CD4-positive, alpha-beta T cell (primary cell): ENCODE measurements around the gene TIMP4. TPM values are rescaled to one million over a fixed set of nuclear protein-coding genes. Genes with fewer than 3 reads are reported as not detected.
A peak's percentile ranks its signal among the peaks of the same experiment; 100 is the strongest.

Experiments
- ATAC-seq: fragments of 200-7000 bp; cut with Tn5 transposase; one replicate; pipeline ENCODE4 v1.10.0; 2022; ENCODE audit warnings: mild to moderate bottlenecking; ENCODE audit not compliant: poor library complexity
- CTCF ChIA-PET: fragments of 350-600 bp; sonication (Branson Sonifier 250); formaldehyde crosslinking; loops from one replicate; lab custom pipeline; 2021; ENCODE audit warnings: antibody characterized with exemption, inconsistent platforms; lab: Charles Lee
- POLR2A ChIA-PET: fragments of 350-600 bp; sonication (Branson Sonifier 250); formaldehyde crosslinking; loops from one replicate; lab custom pipeline; 2021; ENCODE audit warnings: antibody characterized with exemption, inconsistent platforms; lab: Charles Lee
- DNase-seq, 14 experiments: peaks; one replicate each; pipeline ENCODE4 v3.0.0-alpha.2; 2013 to 2020; ENCODE audit warnings: mixed read lengths in 2 of 14
- H3K27ac ChIP-seq, 2 donors: one replicate each; pipeline versions ENCODE4 v1.5.1 to v1.7.0; 2013; ENCODE audit warnings: low read length in 2 of 2, low read depth in 1 of 2, mild to moderate bottlenecking in 1 of 2
- H3K27me3 ChIP-seq, 2 experiments: 1 replicate in 1 of 2; 2 replicates in 1 of 2; pipeline versions ENCODE4 v1.6.1 to v1.7.0; 2013; ENCODE audit warnings: low read length in 2 of 2, control low read depth in 1 of 2, mild to moderate bottlenecking in 1 of 2, moderate library complexity in 1 of 2; ENCODE audit not compliant: insufficient read depth in 2 of 2, control insufficient read depth in 1 of 2
- H3K36me3 ChIP-seq: one replicate; pipeline ENCODE4 v1.6.1; 2013; ENCODE audit warnings: low read length, control low read depth; ENCODE audit not compliant: insufficient read depth
- H3K4me1 ChIP-seq: one replicate; pipeline ENCODE4 v1.6.1; 2013; ENCODE audit warnings: low read length, control low read depth; ENCODE audit not compliant: insufficient read depth
- H3K4me3 ChIP-seq: one replicate; pipeline ENCODE4 v1.5.1; 2013; ENCODE audit warnings: mild to moderate bottlenecking, low read length, moderate library complexity
- H3K9me3 ChIP-seq, 2 experiments: 1 replicate in 1 of 2; 2 replicates in 1 of 2; pipeline versions ENCODE4 v1.6.1 to v1.7.0; 2013; ENCODE audit warnings: low read length in 2 of 2, mild to moderate bottlenecking in 2 of 2, control low read depth in 1 of 2, moderate library complexity in 1 of 2; ENCODE audit not compliant: control insufficient read depth in 1 of 2, insufficient read depth in 1 of 2
- H3K27ac Mint-ChIP-seq: one replicate; pipeline ENCODE4 v1.8.0; 2020; ENCODE audit warnings: mixed read lengths
- H3K27me3 Mint-ChIP-seq: one replicate; pipeline ENCODE4 v1.8.0; 2021; ENCODE audit warnings: mixed read lengths
- H3K36me3 Mint-ChIP-seq: one replicate; pipeline ENCODE4 v1.8.0; 2021; ENCODE audit warnings: low read depth, mixed read lengths
- H3K4me1 Mint-ChIP-seq: one replicate; pipeline ENCODE4 v1.8.0; 2021; ENCODE audit warnings: low read depth, mixed read lengths
- H3K4me3 Mint-ChIP-seq: one replicate; pipeline ENCODE4 v1.8.0; 2020; ENCODE audit warnings: mild to moderate bottlenecking, mixed read lengths
- H3K9me3 Mint-ChIP-seq: one replicate; pipeline ENCODE4 v1.8.0; 2020; ENCODE audit warnings: mixed read lengths
- CTCF ChIP-seq: fragments of 200-600 bp; IDR thresholded peaks from one replicate; pipeline ENCODE4 v1.8.0; 2022; ENCODE audit warnings: antibody characterized with exemption, mild to moderate bottlenecking
- intact Hi-C, 2 experiments: fragments of 100-400 bp; cut with DNase I in 1 of 2; cut with micrococcal nuclease in 1 of 2; formaldehyde crosslinking; loops; one replicate each; pipeline versions ENCODE4 v1.15.1 to v1.9.0; 2023 to 2025; cut with DNase I, micrococcal nuclease
- total RNA-seq, 174 experiments: library from RNA in 2 of 174; stranded (reverse) in 2 of 174; gene quantifications; one replicate each; pipeline ENCODE4 v1.2.3 and lab custom pipeline; 2021 to 2026

The TIMP4 gene
- total RNA-seq, 2 experiments from 2014 or later: not detected

- H3K36me3 ChIP-seq: no peaks in the 10 kb centered on the region
- DNase-seq (no peak), ATAC-seq (no peak)
- no peak for TF ChIP-seq CTCF
- Mint-ChIP-seq H3K4me1 (no peaks in the 10 kb centered on the region), H3K27ac (no peak overlapping the region), H3K4me3 (no peak overlapping the region), H3K36me3 (no peaks in the 10 kb centered on the region), H3K27me3 (peaks cover 13% of the 10 kb centered on the region), H3K9me3 (no peaks in the 10 kb centered on the region)
- no peak overlapping the region for H3K27ac ChIP-seq
- H3K4me3 ChIP-seq: no peak overlapping the region
- intact Hi-C loops: loop anchor here in 1 of 2 experiments (5.0 to 10.0 kb wide), 2 partner anchors 581 to 758 kb away; no protein-coding TSS in a partner anchor
- POLR2A ChIA-PET: interaction anchor here (1.0 kb wide), 1 partner anchor 342 kb away, joined by 3 read pairs; no protein-coding TSS in a partner anchor
- H3K27me3 ChIP-seq: peaks cover 0 to 5% of the 10 kb centered on the region in 2 experiments
- CTCF ChIA-PET: interaction anchor here (2.4 kb wide), 1 partner anchor 343 kb away, joined by 20 read pairs; no protein-coding TSS in a partner anchor
- no peaks in the 10 kb centered on the region for H3K4me1 ChIP-seq
- H3K9me3 ChIP-seq: no peaks in the 10 kb centered on the region
These were observed 22.3 kb downstream of the TIMP4 start for GRCh38 chr3:12136371-12136770.

DNA sequence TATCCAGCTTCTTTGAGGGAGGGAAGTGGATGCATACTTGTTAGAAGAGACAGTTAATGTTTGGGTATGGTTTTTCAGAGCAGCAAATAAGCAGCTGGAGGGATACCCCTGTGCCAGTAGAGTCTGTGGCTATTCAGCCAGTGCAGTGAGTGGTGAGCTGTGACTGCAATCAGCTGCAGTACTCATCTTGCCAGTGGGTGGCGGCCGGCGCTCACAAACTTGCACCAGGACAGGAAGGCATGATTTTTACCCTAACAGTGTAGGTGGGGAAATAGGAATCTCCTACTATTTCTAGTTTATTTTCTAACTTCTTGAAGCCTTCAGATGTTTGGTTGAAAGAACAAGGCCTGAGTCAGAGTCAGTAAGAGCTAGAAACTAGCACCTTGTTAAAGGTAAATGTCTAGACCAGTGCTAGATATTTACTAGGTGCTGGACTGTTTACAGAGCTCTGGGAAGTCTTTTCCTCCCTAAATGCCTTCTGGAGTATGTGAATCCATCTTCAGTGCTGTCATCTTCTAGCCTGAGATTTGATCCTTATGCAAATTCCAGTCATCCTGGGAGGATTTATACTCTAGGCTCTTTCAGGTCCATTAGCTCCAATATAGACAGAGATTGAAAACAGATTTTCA is 23.6 kb downstream of the TIMP4 start:
- peaks cover 20% of the 10 kb centered on the region for H3K27me3 Mint-ChIP-seq
- POLR2A ChIA-PET: interaction anchor here (1.0 to 1.4 kb wide), 3 partner anchors 343 to 349 kb away, joined by 3 to 5 read pairs (median 4); partner anchors contain the start of gene TSEN2

DNA sequence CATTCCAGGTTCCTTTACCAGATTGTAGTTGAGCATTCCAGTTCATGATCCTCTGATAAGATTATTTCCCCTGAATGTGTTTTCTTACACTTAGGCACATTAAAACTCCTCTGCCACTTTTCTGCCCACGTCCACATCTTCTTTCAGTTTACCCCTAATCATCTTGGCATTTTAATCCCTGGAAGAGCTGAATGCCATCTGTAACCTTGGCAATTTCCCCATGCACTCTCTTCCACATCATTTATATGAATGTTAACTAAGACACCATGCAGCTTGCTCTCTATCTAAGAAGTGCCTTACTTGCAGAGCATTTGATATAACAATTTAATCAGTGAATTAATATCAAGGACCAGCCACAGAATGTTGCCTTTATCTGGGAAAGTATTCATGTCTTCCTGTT is 25.8 kb downstream of the TIMP4 start:
- H3K27me3 ChIP-seq: peaks cover 2 to 5% of the 10 kb centered on the region in 2 experiments
- H3K4me1 Mint-ChIP-seq: no peaks in the 10 kb centered on the region
- no peaks in the 10 kb centered on the region for H3K4me1 ChIP-seq
- intact Hi-C loops: loop anchor here in 1 of 2 experiments (10.0 kb wide), 1 partner anchor 762 kb away; no protein-coding TSS in a partner anchor
- no peaks in the 10 kb centered on the region for H3K9me3 Mint-ChIP-seq
- no peak overlapping the region for H3K4me3 ChIP-seq
- H3K36me3 ChIP-seq: no peaks in the 10 kb centered on the region
- no peaks in the 10 kb centered on the region for H3K9me3 ChIP-seq
- ATAC-seq: no peak
- no peak overlapping the region for H3K27ac Mint-ChIP-seq
- CTCF ChIA-PET: no interaction called here
- TF ChIP-seq CTCF: no peak
- no peak overlapping the region for H3K27ac ChIP-seq
- POLR2A ChIA-PET: interaction anchor here (0.8 kb wide), 1 partner anchor 347 kb away, joined by 3 read pairs; no protein-coding TSS in a partner anchor
- H3K27me3 Mint-ChIP-seq: peaks cover 34% of the 10 kb centered on the region
- H3K4me3 Mint-ChIP-seq: no peak overlapping the region
- H3K36me3 Mint-ChIP-seq: no peaks in the 10 kb centered on the region
- DNase-seq: no peak

More for the DNA sequence above, 23.6 kb downstream of the TIMP4 start:
- peaks cover 0 to 5% of the 10 kb centered on the region in 2 experiments for H3K27me3 ChIP-seq
- H3K27ac ChIP-seq: no peak overlapping the region
- Mint-ChIP-seq H3K4me1 (no peaks in the 10 kb centered on the region), H3K4me3 (no peak overlapping the region), H3K9me3 (no peaks in the 10 kb centered on the region), H3K27ac (no peak overlapping the region), H3K36me3 (no peaks in the 10 kb centered on the region)
- intact Hi-C loops: loop anchor here (1.0 to 10.0 kb wide), 3 partner anchors 345 to 760 kb away; no protein-coding TSS in a partner anchor
- peak; percentile 25 to 75 (median 45) for DNase-seq
- H3K36me3 ChIP-seq: no peaks in the 10 kb centered on the region
- no peak overlapping the region for H3K4me3 ChIP-seq
- no peaks in the 10 kb centered on the region for H3K4me1 ChIP-seq
- CTCF ChIA-PET: interaction anchor here (0.9 to 2.4 kb wide), 2 partner anchors 343 to 345 kb away, joined by 3 to 20 read pairs; no protein-coding TSS in a partner anchor
- no peaks in the 10 kb centered on the region for H3K9me3 ChIP-seq
- ATAC-seq: peak; percentile 86
- peak; percentile 77 for TF ChIP-seq CTCF
